ENCODE measurements around the gene ATAD2B.
A peak's percentile ranks its signal among the peaks of the same experiment; 100 is the strongest.

The ATAD2B gene

GRCh38 chr2:23915327-23915726 lies 11.6 kb downstream of the ATAD2B start:
- DNase-seq, result no peak

- DNase-seq, result no peak
Measured at GRCh38 chr2:23912054-23912453, 14.9 kb downstream of the ATAD2B start.

GRCh38 chr2:23905155-23905554 lies 21.8 kb downstream of the ATAD2B start:
- no peak for DNase-seq

GRCh38 chr2:23904692-23905091 lies 22.2 kb downstream of the ATAD2B start:
- no peak for DNase-seq

- no peak for DNase-seq
Measured at GRCh38 chr2:23904215-23904614, 22.7 kb downstream of the ATAD2B start.

GRCh38 chr2:23903034-23903433 lies 23.9 kb downstream of the ATAD2B start:
- no peak for DNase-seq

GRCh38 chr2:23901966-23902846 lies 24.7 kb downstream of the ATAD2B start:
- DNase-seq, result no peak

GRCh38 chr2:23900541-23901322 lies 26.2 kb downstream of the ATAD2B start:
- DNase-seq, result peak in 2 of 58 donors; percentile 3 to 8

GRCh38 chr2:23900133-23900532 lies 26.8 kb downstream of the ATAD2B start:
- DNase-seq, result no peak

GRCh38 chr2:23871206-23871605 lies 55.7 kb downstream of the ATAD2B start:
- no peak for DNase-seq

GRCh38 chr2:23867449-23867848 lies 59.5 kb downstream of the ATAD2B start:
- DNase-seq, result no peak

- DNase-seq, result no peak
Measured at GRCh38 chr2:23862716-23863426, 64.1 kb downstream of the ATAD2B start.

GRCh38 chr2:23861952-23862351 lies 65.0 kb downstream of the ATAD2B start:
- DNase-seq, result no peak

- DNase-seq, result no peak
Measured at GRCh38 chr2:23859983-23860382, 66.9 kb downstream of the ATAD2B start.

GRCh38 chr2:23859234-23859633 lies 67.7 kb downstream of the ATAD2B start:
- DNase-seq, result no peak

GRCh38 chr2:23850564-23851256 lies 76.2 kb downstream of the ATAD2B start:
- no peak for DNase-seq

GRCh38 chr2:23844905-23845304 lies 82.0 kb downstream of the ATAD2B start:
- DNase-seq, result no peak

GRCh38 chr2:23843051-23843976 lies 83.6 kb downstream of the ATAD2B start:
- DNase-seq, result no peak

GRCh38 chr2:23839919-23840578 lies 86.9 kb downstream of the ATAD2B start:
- no peak for DNase-seq

- DNase-seq, result no peak
Measured at GRCh38 chr2:23838996-23839395, 87.9 kb downstream of the ATAD2B start.

Data from anterior cingulate cortex (tissue), 58 donors.